IMR-90 (cell line): ENCODE data around the gene ALDH1L2.

Source experiments
- CEBPB ChIP-seq: IDR thresholded peaks from 2 replicates; pipeline ENCODE4 v1.6.1; 2012; ENCODE audit warnings: low read depth, low read length, improper control_type of control experiment
- CHD1 ChIP-seq: IDR thresholded peaks from 2 replicates; pipeline ENCODE4 v1.6.1; 2012; ENCODE audit warnings: low read depth, low read length, improper control_type of control experiment
- CTCF ChIP-seq: conservative IDR thresholded peaks from 2 replicates; pipeline ENCODE4 v1.5.1; 2012; ENCODE audit warnings: mild to moderate bottlenecking, low read depth, low read length, improper control_type of control experiment
- ELK1 ChIP-seq: fragments of 150-350 bp; IDR thresholded peaks from 2 replicates; pipeline ENCODE4 v1.6.1; 2016; ENCODE audit warnings: low read depth, mild to moderate bottlenecking, low read length, moderate library complexity, borderline replicate concordance
- MAFK ChIP-seq: IDR thresholded peaks from 2 replicates; pipeline ENCODE4 v1.6.1; 2012; ENCODE audit warnings: low read depth, low read length, improper control_type of control experiment
- MAZ ChIP-seq: IDR thresholded peaks from 2 replicates; pipeline ENCODE4 v1.6.1; 2012; ENCODE audit warnings: low read depth, mild to moderate bottlenecking, low read length, improper control_type of control experiment, moderate library complexity, borderline replicate concordance
- MXI1 ChIP-seq: IDR thresholded peaks from 2 replicates; pipeline ENCODE4 v1.6.1; 2012; ENCODE audit warnings: low read depth, mild to moderate bottlenecking, low read length, moderate library complexity, borderline replicate concordance
- NFE2L2 ChIP-seq: fragments of 150-350 bp; IDR thresholded peaks from 2 replicates; pipeline ENCODE4 v1.6.1; 2016; ENCODE audit warnings: low read depth, mild to moderate bottlenecking, low read length
- POLR2A ChIP-seq: IDR thresholded peaks from 2 replicates; pipeline ENCODE4 v1.6.1; 2012; ENCODE audit warnings: mild to moderate bottlenecking, low read depth, low read length
- RAD21 ChIP-seq: IDR thresholded peaks from 2 replicates; pipeline ENCODE4 v1.6.1; 2012; ENCODE audit warnings: low read length, improper control_type of control experiment
- RCOR1 ChIP-seq: IDR thresholded peaks from 2 replicates; pipeline ENCODE4 v1.6.1; 2012; ENCODE audit warnings: mild to moderate bottlenecking, low read length, improper control_type of control experiment; ENCODE audit not compliant: insufficient replicate concordance
- RFX5 ChIP-seq: IDR thresholded peaks from 2 replicates; pipeline ENCODE4 v1.8.0; 2012; ENCODE audit warnings: low read depth, mild to moderate bottlenecking, low read length, moderate library complexity
- SMC3 ChIP-seq: fragments of 150-350 bp; IDR thresholded peaks from 2 replicates; pipeline ENCODE4 v1.6.1; 2016; ENCODE audit warnings: low read depth, mild to moderate bottlenecking, antibody characterized with exemption, low read length, moderate library complexity
- USF2 ChIP-seq: fragments of 150-350 bp; IDR thresholded peaks from 2 replicates; pipeline ENCODE4 v1.6.1; 2017; ENCODE audit warnings: mild to moderate bottlenecking, antibody characterized with exemption, low read length, low read depth

GRCh38 chr12:105040476-105040875 lies 43.8 kb downstream of the ALDH1L2 start:
- TF ChIP-seq CHD1: no peak
- no peak for TF ChIP-seq CTCF
- TF ChIP-seq RAD21: no peak
- no peak for TF ChIP-seq NFE2L2
- TF ChIP-seq MXI1: no peak
- no peak for TF ChIP-seq USF2
- TF ChIP-seq POLR2A: no peak
- no peak for TF ChIP-seq SMC3
- TF ChIP-seq MAFK: no peak
- TF ChIP-seq RFX5: no peak
- no peak for TF ChIP-seq ELK1
- no peak for TF ChIP-seq CEBPB
- no peak for TF ChIP-seq RCOR1
- TF ChIP-seq MAZ: no peak
